OCI-LY1 (cell line): ENCODE data around the gene EOLA1.
"Not testable (repeated sequence)": the region's sequence is repeated elsewhere in the genome, so short reads cannot be mapped to it uniquely, and the experiment has no call there.

Experiments used
- CTCF ChIP-seq: fragments of 200-600 bp; sonication (generic), shearing (Covaris generic); IDR thresholded peaks from 2 replicates; pipeline ENCODE4 v1.5.1; 2017; ENCODE audit warnings: mild to moderate bottlenecking, antibody characterized with exemption, low read length, moderate library complexity, mixed read lengths
- EZH2 ChIP-seq: fragments of 200-600 bp; sonication (generic), shearing (Covaris generic); IDR thresholded peaks from 2 replicates; pipeline ENCODE4 v1.8.0; 2017; ENCODE audit warnings: borderline replicate concordance, mixed run types, mild to moderate bottlenecking, antibody characterized with exemption, low read length, moderate library complexity, mixed read lengths

GRCh38 chrX:149547782-149548181, 7.0 kb downstream of the EOLA1 start:
- not testable (repeated sequence) for TF ChIP-seq CTCF, EZH2
